CD4-positive, alpha-beta T cell treated with Interleukin-15 for 1 hour (primary cell): ENCODE results near the gene RDX.
"Not testable (repeated sequence)": the region's sequence is repeated elsewhere in the genome, so short reads cannot be mapped to it uniquely, and the experiment has no call there.

Source experiments
- DNase-seq: peaks from one replicate; pipeline ENCODE4 v3.0.0-alpha.2; 2020

Gene RDX

DNA sequence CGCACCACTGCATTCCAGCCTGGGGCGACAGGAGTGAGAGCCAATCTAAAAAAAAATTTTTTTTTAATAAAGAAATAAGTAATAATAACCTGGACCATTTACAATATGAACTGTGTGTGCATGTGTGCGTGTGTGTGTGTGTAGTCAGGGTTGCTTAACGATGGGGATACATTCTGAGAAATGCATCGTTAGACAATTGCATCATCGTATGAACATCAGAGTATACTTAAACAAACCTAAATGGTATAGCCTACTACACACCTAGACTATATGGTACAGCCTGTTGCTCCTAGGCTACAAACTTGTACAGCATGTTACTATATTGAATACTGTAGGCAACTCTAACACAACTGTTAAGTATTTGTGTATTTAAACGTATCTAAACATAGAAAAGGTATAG, 26.4 kb downstream of the RDX start:
- no peak for DNase-seq

DNA sequence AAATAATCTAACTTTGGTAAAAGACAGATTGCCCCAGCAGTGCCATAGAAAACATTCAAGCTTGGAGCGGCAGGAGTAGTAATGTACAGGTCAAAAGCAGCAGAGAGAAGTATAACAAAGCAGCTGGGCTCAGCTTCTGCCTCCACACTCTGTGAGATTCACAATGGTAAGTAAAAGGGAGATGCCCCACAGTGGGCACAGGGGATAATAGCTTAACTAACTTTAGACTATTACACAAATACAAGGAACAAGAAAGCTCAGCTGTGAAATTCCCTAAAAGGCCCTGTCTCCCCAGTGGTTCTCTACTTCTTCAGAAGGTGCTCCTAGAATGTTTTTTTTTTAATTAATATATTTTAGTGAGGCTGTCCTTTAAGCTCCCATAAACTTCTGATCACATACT, 28.0 kb downstream of the RDX start:
- no peak for DNase-seq

DNA sequence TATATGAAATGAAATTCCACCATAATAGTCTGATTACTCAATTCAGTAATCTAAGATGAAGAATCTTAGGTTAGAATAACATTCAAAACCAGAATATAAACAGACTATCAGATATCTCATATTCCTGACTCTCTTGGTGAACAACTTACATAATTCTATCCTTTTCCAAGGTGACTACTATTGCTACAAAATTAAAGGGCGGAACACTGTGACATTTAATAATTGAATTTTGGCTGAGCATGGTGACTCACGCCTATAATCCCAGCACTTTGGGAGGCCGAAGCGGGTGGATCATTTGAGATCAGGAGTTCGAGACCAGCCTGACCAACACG, 34.4 kb downstream of the RDX start:
- DNase-seq = no peak

DNA sequence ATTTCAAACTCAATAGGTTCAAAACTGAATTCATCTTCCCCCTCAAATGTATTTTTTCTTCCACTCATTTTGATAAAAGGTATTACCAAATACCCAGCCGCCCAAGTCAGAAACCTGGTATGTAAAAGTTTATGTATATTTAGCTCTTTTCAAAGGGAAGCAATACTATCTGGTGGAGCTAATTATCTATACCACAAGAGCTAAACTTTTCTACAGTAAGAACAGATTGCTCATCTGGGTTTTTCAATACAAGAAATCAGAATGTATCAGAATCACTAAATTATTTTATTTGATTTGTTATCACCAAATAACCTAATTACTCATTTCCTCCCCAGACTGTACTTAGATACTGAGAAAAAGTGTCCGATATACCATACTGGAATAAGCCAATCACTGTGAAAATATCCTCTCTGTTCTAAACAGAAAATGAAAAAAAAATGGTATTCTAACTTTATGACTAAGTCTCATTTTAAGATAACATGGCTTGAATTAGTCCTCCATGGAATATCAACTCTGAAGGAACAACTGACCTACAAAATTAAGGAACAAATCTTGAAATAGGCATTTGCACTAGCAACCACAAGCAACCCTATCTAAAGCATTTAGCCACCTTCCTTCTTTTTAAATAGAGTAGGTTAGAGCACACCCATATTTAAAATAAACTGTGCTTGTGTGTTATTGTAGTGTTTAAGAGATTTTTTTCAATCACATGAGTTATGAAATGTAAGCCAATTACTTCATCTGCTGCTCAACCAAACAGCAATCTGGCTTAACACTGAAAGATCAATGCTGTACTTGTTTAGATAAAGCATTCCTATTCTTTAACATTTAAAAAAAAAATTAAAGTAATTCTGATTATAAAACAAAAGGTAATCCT, 35.0 kb downstream of the RDX start:
- DNase-seq = no peak

DNA sequence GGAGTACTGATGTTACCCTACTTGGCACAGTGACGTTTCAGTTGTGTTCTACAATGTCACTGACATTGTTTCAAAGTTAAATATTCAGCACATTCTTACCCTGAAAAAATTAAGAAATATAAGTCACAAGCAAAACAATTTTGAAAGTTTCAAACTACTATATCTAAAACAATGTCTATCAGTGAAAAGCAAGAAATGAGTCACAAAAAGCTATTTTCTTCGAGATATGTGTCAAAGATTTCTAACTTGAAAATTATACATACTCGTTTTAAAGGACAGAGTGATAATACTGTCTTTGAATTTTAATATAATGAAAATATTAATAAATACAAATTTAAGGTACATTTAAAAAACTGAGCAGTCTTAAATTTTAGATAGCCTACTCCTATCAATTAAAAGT, 42.9 kb downstream of the RDX start:
- no peak for DNase-seq

DNA sequence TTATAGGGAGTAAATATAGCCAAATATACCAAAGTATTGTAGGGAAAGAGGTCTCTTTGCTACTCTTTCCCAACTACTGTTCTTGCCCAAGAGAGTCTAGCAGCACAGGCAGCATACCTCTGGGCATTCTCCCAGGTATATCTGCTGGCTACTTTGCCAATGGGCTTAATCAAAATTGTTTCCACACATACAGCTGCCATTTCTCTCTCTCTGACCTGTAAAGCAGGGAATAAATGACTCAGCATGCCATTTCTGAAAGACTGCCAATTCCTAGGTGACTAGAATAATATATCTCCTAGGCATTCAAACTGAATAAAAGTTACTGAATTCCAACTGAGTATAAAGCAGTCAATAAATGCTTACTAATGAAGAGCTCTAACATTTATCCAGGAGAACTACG, 44.6 kb downstream of the RDX start:
- DNase-seq = no peak

DNA sequence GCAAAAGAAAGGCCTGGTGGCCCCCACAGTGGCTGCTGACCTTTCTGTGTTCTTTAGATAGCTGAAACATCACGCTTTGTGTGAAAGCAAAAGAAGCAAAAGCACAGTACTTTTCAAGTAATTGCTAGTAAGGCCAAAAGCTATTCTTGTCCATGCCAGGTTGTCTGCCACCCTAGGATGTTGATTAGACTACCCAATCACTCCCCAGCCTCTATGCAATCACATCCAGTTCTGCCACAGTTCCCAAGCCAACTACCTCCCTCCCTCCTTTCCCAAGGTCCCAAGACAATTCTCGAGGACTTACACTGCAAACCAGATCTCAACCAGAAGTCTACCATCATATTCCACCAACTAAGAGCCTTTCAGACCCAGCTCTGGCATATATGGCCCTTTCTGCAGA, 46.2 kb downstream of the RDX start:
- DNase-seq = no peak

DNA sequence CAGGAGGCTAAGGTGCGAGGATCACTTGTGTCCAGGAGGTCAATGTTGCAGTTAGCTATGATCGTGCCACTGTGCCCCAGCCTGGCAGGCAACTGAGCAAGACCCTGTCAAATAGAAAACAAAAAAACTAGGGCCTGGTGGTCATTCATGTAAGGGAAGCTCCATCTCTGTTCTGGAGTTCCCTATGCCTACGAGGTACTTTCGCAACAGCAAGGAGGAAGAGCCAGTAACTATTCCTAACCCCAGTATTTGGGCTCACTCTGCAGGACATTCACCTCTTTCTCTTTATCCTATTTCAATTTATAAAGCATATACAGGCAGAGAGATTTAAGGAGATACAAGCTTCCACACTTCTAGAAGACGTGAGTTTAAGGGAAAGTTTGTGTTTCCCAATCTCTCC, 46.6 kb downstream of the RDX start:
- DNase-seq = no peak

DNA sequence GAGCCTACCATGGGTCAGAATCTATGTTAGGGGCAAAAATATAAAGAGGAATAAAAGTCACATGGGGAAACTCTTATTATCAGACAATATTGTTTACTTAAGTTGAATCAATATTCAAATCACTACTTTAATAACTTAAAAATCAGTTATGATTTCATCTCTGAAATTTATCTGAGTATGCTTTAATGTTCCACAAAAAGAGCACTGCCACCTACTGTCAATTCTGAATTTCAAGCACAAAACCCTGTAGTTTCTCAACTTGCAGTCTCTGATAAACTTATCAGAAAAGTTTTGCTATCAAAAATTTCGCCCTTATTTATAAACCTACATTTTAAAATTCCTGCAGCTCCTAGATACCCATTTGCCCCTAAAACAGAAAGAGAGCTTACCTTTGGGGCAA, 47.3 kb downstream of the RDX start:
- no peak for DNase-seq

DNA sequence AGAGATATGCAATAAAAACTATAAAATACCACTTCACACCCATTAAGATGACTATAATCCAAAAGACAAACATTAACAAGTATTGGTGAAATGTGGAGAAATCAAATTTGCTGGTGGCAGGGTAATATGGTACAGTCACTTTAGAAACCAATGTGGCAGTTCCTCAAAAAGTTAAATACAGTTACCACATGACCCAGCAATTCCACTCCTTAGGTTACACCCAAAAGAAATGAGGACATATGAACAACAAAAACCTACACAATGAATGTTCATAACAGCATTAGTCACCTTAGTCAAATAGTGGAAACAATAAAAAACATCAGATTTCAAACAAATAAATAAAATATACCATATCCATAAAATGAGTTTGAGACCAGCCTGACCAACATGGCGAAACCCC, 52.6 kb downstream of the RDX start:
- no peak for DNase-seq

DNA sequence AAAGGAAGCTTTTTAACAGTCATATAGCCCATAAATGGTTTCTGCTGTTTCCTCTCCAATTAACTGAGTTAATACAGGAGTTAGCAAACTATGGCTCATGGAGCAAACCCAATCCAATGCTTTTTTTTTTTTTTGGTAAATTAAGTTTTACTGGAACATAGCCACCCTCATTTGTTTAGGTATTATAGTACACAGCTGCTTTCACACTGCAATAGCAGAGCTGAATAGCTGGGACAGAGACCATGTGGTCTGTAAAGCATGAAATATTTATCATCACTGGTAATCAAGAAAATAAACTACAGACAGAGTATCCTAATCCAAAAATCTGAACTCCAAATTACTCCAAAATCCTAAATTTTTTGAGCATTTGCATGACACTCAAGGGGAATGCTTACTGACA, 53.7 kb downstream of the RDX start:
- no peak for DNase-seq

DNA sequence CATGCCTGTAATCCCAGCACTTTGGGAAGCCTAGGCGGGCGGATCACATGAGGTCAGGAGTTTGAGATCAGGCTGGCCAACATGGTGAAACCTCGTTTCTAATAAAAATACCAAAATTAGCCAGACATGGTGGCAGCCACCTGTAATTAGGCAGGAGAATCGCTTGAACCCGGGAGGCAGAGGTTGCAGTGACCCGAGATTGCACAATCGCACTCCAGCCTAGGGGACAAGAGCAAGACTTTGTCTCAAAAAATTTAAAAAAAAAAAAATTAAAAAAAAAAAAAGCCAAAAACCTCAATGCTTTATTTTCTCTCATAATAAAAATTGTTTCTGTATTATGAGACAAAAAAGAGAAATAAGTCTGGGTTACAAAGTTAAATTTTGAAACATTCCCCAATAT, 54.2 kb downstream of the RDX start:
- DNase-seq = no peak

DNA sequence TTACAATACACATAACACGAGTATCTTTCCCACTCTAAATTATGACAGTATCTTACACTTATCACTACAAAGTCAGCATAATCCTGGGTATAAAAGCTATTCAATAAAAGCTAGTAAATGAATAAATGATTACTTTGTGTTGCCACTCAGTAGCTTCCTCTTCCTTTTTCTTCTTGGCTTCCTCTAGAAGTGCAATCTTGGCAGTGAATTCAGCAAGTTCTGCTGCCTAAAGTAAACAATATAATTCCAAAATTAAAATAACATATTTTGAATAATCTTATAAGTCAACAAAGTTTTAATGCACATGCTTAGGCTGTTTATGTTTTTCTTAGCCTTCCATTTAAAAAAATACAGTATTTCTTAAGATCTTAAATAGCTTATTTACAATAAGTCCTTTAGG, 60.4 kb downstream of the RDX start:
- no peak for DNase-seq

DNA sequence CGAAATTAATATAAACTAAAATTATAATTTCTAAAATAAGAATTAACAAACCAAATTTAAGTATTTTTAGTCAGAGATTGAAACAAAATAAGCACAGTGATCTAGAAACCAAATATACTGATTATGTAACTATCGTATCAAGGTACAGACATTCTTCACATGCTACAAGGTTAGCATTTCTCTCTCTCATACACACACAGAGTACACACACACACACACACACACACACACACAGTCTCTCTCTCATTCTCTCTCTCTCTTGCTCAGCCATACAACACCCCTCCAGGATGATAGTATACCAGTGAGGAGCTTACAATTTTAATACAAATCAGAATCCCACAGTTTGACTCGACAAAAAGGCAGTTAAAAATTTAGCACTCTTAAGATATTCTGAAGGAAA, 66.0 kb downstream of the RDX start:
- DNase-seq = no peak

DNA sequence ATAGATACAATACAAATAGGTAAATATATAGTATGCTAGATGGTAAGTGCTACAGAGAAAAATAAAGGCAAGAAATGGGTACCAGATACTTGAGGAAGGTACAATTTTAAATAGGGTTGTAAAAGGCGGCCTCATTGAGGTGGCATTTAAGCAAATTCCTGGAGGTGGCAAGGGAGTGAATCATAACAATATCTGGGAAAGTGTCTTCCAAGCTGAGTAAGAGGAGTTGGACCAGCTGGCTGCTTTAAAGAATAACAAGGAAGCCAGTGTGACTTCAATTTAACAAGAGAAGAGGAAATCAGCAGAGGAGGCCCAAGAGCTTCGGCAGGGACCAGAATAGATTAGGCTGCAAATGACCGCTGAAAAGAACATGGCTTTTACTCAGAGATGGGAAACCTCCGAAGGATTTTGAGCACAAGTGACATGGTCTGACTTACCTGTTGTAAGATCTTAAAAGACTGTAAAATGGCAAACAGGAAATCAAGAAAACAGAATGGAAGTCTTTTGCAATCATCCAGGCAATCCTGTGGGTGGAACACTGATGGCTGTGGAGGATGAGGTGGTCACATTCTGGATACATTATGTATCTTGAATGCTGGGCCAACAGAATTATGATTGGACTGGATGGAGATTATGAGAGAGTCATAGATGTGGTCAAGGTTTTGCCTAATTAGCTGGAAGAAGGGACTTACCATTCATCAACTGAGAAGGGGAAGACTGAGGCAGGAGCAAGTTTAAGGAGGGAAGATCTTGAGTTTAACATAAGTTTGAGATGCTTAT, 77.2 kb downstream of the RDX start:
- no peak for DNase-seq

DNA sequence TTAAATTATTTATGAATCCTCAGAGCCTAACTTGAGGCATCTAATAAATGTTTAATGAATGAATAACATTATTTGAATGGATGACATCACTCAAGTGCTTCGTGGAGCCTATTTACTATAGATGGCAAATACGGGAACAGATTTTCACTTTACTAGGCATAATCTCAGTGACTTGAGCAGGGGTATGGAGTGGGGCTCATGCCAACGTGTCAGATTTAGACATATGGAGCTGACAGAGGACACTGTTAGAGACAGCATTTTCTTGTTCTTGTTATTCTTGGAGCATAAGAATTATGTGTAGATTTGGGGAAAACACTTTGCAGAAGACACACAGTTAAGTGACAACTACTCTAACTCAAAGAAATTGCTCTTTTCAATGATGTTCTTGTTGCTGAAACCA, 78.5 kb downstream of the RDX start:
- DNase-seq = no peak

DNA sequence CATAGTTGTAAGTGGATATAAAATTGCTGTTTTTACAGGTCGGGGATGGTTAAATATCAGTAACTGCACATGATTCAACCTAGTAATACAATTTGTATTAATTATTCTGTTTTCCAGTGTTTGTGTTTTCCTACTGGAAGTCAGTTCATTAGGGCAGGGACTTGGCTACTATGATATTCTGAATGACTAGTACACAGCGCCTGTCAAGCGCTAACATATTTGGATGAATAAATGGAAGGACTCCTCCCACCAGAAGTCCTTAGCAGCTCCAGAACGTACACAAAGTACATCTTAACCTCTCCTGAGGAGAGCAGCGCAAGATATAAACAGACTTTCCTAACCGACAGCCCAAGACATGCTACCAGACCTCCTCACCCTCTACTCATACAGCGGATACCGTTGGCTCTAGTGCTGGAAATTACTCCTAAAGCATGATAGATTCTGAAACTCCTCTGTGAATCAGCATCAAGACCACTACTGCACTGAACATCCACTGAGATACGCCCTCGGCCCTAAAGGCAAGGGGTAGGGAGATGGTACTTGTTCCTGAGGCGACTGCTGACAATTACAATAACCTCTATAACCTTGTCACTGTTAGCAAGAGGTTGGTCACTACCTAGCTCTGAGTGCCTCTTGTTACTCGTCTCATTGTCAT, 79.1 kb downstream of the RDX start:
- DNase-seq = no peak

DNA sequence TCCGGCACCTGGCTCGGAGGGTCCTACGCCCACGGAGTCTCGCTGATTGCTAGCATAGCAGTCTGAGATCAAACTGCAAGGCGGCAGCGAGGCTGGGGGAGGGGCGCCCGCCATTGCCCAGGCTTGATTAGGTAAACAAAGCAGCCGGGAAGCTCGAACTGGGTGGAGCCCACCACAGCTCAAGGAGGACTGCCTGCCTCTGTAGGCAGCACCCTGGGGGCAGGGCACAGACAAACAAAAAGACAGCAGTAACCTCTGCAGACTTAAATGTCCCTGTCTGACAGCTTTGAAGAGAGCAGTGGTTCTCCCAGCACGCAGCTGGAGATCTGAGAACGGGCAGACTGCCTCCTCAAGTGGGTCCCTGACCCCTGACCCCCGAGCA, 87.1 kb downstream of the RDX start:
- DNase-seq = not testable (repeated sequence)

DNA sequence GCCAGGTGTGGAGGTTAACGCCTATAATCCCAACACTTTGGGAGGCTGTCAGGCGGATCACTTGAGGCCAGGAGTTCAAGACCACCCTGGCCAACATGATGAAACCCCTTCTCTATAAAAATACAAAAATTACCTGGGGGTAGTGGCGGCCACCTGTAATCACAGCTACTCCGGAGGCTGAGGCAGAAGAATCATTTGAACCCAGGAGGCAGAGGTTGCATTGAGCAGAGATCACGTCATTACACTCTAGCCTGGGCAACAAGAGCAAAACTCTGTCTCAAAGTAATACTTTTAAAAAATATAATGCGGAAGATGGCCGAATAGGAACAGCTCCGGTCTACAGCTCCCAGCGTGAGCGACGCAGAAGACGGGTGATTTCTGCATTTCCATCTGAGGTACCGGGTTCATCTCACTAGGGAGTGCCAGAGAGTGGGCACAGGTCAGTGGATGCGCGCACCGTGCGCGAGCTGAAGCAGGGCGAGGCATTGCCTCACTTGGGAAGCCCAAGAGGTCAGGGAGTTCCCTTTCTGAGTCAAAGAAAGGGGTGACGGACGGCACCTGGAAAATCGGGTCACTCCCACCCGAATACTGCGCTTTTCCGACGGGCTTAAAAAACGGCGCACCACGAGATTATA, 87.6 kb downstream of the RDX start:
- DNase-seq = not testable (repeated sequence)

DNA sequence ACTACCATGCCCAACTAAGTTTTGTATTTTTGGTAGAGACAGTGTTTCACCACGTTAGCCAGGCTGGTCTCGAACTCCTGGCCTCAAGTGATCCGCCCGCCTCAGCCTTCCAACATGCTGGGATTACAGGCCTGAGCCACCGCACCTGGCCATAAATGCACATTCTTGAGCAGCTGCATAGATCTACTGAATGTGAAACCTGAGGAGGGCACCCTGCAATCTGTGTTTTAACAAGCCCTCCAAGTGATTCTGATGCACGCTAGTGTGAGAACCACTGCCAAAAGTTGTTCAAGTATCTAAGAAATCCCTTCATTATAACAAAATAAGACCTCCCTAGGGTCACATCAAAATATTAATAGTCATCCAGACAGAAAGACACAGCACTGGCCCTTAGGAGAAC, 89.3 kb downstream of the RDX start:
- no peak for DNase-seq

DNA sequence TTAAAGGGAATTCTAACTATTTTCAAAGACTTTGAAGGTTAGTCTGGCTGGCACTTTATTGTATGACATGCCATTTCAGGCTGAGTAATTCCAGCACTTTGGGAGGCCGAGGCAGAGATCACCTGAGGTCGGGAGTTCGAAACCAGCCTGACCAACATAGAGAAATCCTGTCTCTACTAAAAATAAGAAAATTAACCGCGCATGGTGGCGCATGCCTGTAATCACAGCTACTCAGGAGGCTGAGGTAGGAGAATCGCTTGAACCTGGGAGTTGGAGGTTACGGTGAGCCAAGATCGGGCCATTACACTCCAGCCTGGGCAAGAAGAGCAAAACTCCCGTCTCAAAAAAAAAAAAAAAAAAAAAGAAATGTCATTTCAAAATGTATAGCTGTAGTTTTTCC, 95.6 kb downstream of the RDX start:
- DNase-seq = no peak

DNA sequence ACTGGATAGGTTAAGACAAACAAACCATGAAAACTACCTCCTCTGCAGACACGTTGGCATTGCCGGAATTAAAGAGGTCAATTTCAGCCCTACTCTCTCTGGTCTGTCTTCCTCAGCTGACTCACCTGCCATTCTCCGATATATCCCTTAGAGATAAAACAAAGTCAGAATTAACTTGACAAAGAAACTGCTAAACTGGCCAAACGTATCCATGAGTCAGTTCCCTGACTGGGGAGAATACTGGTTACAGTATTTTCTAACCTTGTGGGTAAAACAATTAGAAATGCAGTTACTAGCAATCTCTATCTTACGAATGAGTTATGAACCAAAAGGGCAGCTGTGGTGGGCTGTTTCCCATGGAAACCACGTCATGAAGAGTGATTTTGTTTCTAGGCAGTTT, 96.2 kb downstream of the RDX start:
- DNase-seq = no peak

DNA sequence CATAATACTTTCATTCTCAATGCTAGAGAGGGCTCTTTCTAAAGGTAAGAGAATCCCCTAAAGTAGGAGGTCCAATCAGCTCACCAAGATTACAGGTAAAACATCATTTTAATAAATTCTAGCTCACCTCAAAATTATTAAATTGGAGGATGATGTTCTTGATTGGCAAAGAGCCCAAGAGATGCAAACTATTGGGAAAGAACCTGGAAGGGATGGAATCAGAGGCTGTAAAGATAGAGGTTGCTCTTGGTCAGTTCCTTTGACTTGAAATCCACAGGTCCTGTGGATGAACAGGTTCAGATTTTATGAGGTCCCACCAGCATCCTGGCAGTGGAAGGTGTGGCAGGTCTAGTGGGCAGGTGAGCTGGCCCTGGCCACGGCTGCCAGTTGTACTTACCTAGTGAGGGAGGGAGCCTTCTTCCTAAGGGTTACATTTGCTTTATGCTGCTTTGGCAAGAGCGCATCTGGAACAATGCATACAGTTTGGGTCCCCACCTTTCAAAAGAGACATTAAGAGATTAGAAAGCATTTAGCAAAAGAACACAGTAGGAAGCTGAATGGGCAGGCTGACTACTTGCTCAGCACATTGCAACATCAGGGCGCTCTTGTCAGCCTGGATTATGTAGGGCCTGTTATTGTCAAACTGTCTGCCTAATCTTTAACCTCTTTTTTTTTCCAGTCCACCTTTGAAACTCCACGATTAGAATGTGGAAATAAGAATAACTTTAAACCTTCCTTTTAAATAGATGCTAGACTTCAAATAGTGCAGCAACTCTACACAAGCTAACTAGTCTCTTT, 97.0 kb downstream of the RDX start:
- DNase-seq = no peak
